CD14-positive monocyte (primary cell): Measurements from ENCODE around the gene CCDC38. TPM values are rescaled to one million over a fixed set of nuclear protein-coding genes. Genes with fewer than 3 reads are reported as not detected.

Experiments used
- DNase-seq, 3 donors: peaks; one replicate each; pipeline ENCODE4 v3.0.0-alpha.2; 2011 to 2022
- H2AFZ ChIP-seq: 2 replicates; pipeline ENCODE4 v1.6.0; 2012; ENCODE audit warnings: mild to moderate bottlenecking, low read depth, low read length, inconsistent platforms; ENCODE audit not compliant: insufficient read depth, poor library complexity, severe bottlenecking
- H3K27ac ChIP-seq, 2 donors: 1 replicate in 1 of 2; 2 replicates in 1 of 2; pipeline ENCODE4 v1.5.1; 2012 to 2013; ENCODE audit warnings: low read length in 2 of 2, control low read depth in 1 of 2, inconsistent platforms in 1 of 2, low read depth in 1 of 2, mild to moderate bottlenecking in 1 of 2
- H3K27me3 ChIP-seq, 2 donors: one replicate each; pipeline versions ENCODE4 v1.6.0 to v1.6.1; 2011 to 2013; ENCODE audit warnings: low read length in 2 of 2; ENCODE audit not compliant: control insufficient read depth in 2 of 2, insufficient read depth in 2 of 2
- H3K36me3 ChIP-seq, 2 donors: replicated peaks in 1 of 2; 1 replicate in 1 of 2; 2 replicates in 1 of 2; pipeline versions ENCODE4 v1.5.1 to v1.6.1; 2012 to 2013; ENCODE audit warnings: low read length in 2 of 2, control low read depth in 1 of 2, inconsistent platforms in 1 of 2, mild to moderate bottlenecking in 1 of 2; ENCODE audit not compliant: insufficient read depth in 2 of 2, control insufficient read depth in 1 of 2
- H3K4me1 ChIP-seq, 2 donors: 1 replicate in 1 of 2; 2 replicates in 1 of 2; pipeline versions ENCODE4 v1.5.1 to v1.6.1; 2012 to 2013; ENCODE audit warnings: low read length in 2 of 2, control low read depth in 1 of 2, inconsistent platforms in 1 of 2, mild to moderate bottlenecking in 1 of 2, moderate library complexity in 1 of 2; ENCODE audit not compliant: insufficient read depth in 2 of 2, control insufficient read depth in 1 of 2
- H3K4me2 ChIP-seq: replicated peaks from 2 replicates; pipeline ENCODE3; 2012; ENCODE audit warnings: low read length, moderate library complexity, mild to moderate bottlenecking; ENCODE audit not compliant: poor library complexity, severe bottlenecking; ENCODE audit errors: extremely low read depth
- H3K4me3 ChIP-seq, 3 experiments: fragments of 200-600 bp in 1 of 3; sonication (generic) in 1 of 3; replicated peaks in 1 of 3; 1 replicate in 2 of 3; 2 replicates in 1 of 3; pipeline ENCODE4 v1.5.1; 2011 to 2013; ENCODE audit warnings: low read length in 3 of 3, mild to moderate bottlenecking in 3 of 3, control low read depth in 2 of 3, low read depth in 2 of 3, inconsistent platforms in 1 of 3, moderate library complexity in 1 of 3
- H3K79me2 ChIP-seq: 2 replicates; pipeline ENCODE4 v1.6.0; 2012; ENCODE audit warnings: mild to moderate bottlenecking, control low read depth, inconsistent platforms, low read length, moderate library complexity; ENCODE audit not compliant: insufficient read depth
- H3K9ac ChIP-seq: 2 replicates; pipeline ENCODE4 v1.6.0; 2017; ENCODE audit warnings: low read length, mild to moderate bottlenecking; ENCODE audit not compliant: insufficient read depth, poor library complexity, severe bottlenecking
- H3K9me3 ChIP-seq, 2 donors: replicated peaks in 1 of 2; 1 replicate in 1 of 2; 2 replicates in 1 of 2; pipeline versions ENCODE4 v1.5.1 to v1.6.1; 2012 to 2013; ENCODE audit warnings: low read length in 2 of 2, control low read depth in 1 of 2; ENCODE audit not compliant: control insufficient read depth in 1 of 2, insufficient read depth in 1 of 2
- H4K20me1 ChIP-seq: 2 replicates; pipeline ENCODE4 v1.6.0; 2012; ENCODE audit warnings: mild to moderate bottlenecking, low read length, control low read depth, moderate library complexity; ENCODE audit not compliant: insufficient read depth
- H3K27ac Mint-ChIP-seq, 7 donors: one replicate each; pipeline ENCODE4 v1.8.0; 2020; ENCODE audit warnings: mild to moderate bottlenecking in 7 of 7, mixed read lengths in 7 of 7, moderate library complexity in 6 of 7, inconsistent platforms in 2 of 7
- H3K27me3 Mint-ChIP-seq, 3 donors: one replicate each; pipeline ENCODE4 v1.8.0; 2021 to 2022; ENCODE audit warnings: low read depth in 3 of 3, mild to moderate bottlenecking in 3 of 3, mixed read lengths in 3 of 3, moderate library complexity in 3 of 3, inconsistent platforms in 1 of 3
- H3K36me3 Mint-ChIP-seq, 2 donors: one replicate each; pipeline ENCODE4 v1.8.0; 2020; ENCODE audit warnings: mixed read lengths in 2 of 2, inconsistent platforms in 1 of 2, mild to moderate bottlenecking in 1 of 2
- H3K4me1 Mint-ChIP-seq: one replicate; pipeline ENCODE4 v1.8.0; 2020; ENCODE audit warnings: mild to moderate bottlenecking, mixed read lengths
- H3K4me3 Mint-ChIP-seq, 2 donors: one replicate each; pipeline ENCODE4 v1.8.0; 2020; ENCODE audit warnings: mild to moderate bottlenecking in 2 of 2, mixed read lengths in 2 of 2, moderate library complexity in 1 of 2
- H3K9me3 Mint-ChIP-seq, 7 donors: one replicate each; pipeline ENCODE4 v1.8.0; 2020 to 2022; ENCODE audit warnings: mixed read lengths in 7 of 7, mild to moderate bottlenecking in 6 of 7, moderate library complexity in 6 of 7, inconsistent platforms in 2 of 7
- CTCF ChIP-seq: fragments of 200-600 bp; IDR thresholded peaks from one replicate; pipeline ENCODE4 v1.8.0; 2022; ENCODE audit warnings: antibody characterized with exemption, mild to moderate bottlenecking
- WGBS: methylation state at CpG from one replicate; pipeline ENCODE4 v1.1.5; 2013; ENCODE audit warnings: missing lambda C conversion rate; ENCODE audit not compliant: insufficient coverage; 5-methylcytosine and 5-hydroxymethylcytosine counted together
- intact Hi-C, 2 donors: fragments of 100-400 bp; cut with micrococcal nuclease; formaldehyde crosslinking; loops; one replicate each; pipeline versions ENCODE4 v1.15.0 to v1.15.1; 2023
- polyA plus RNA-seq, 3 donors: library from polyadenylated mRNA; depleted of rRNA in 1 of 3; unstranded in 2 of 3; stranded (reverse) in 1 of 3; fragments of 300-500 nt in 2 of 3; fragments of >200 nt in 1 of 3; fragmentation: Illumina TruSeq in 2 of 3; gene quantifications; 1 replicate in 2 of 3; 2 replicates in 1 of 3; pipeline ENCODE4 v1.2.3, GENCODE V29; 2012 to 2021

The CCDC38 gene
- polyA plus RNA-seq, 3 donors, result not detected

GRCh38 chr12:95986635-95987570, 44.5 kb upstream of the CCDC38 start:
- Mint-ChIP-seq H3K9me3 (no peaks in the 10 kb centered on the region), H3K27ac (peak overlapping the region in 3 of 7 donors; percentile 3 to 42 (median 5)), H3K4me1 (peaks cover 7% of the 10 kb centered on the region), H3K27me3 (no peaks in the 10 kb centered on the region), H3K36me3 (peaks cover 68 to 90% of the 10 kb centered on the region in 2 donors), H3K4me3 (no peak overlapping the region)
- Histone ChIP-seq H3K27ac (no peak overlapping the region), H3K79me2 (no peaks in the 10 kb centered on the region), H3K36me3 (peaks cover 75 to 99% of the 10 kb centered on the region in 2 donors), H3K4me2 (no peak overlapping the region), H3K9me3 (no peaks in the 10 kb centered on the region), H3K27me3 (no peaks in the 10 kb centered on the region), H3K9ac (no peak overlapping the region), H4K20me1 (no peaks in the 10 kb centered on the region), H3K4me1 (no peaks in the 10 kb centered on the region), H2AFZ (no peak overlapping the region), H3K4me3 (no peak overlapping the region)
- TF ChIP-seq CTCF, result no peak
- DNase-seq, result no peak
- 100% methylated on average over 5 of the region's 14 CpGs for WGBS
- intact Hi-C loops, result no loop called here

GRCh38 chr12:95984682-95985081, 42.3 kb upstream of the CCDC38 start:
- no CpG with 5 or more reads among the region's 1 CpG for WGBS

More at GRCh38 chr12:95984682-95985081, 42.3 kb upstream of the CCDC38 start:
- H4K20me1 ChIP-seq, result no peaks in the 10 kb centered on the region
- H3K9me3 Mint-ChIP-seq, result no peaks in the 10 kb centered on the region
- DNase-seq, result no peak
- no peak overlapping the region for H2AFZ ChIP-seq
- no peaks in the 10 kb centered on the region for H3K27me3 Mint-ChIP-seq
- H3K27ac Mint-ChIP-seq, result no peak overlapping the region
- H3K4me3 Mint-ChIP-seq, result no peak overlapping the region
- intact Hi-C loops, result no loop called here
- no peak overlapping the region for H3K4me3 ChIP-seq
- no peak for TF ChIP-seq CTCF
- no peaks in the 10 kb centered on the region for H3K9me3 ChIP-seq
- peaks cover 79 to 100% of the 10 kb centered on the region in 2 donors for H3K36me3 ChIP-seq
- H3K4me1 Mint-ChIP-seq, result peaks cover 4% of the 10 kb centered on the region
- no peak overlapping the region for H3K4me2 ChIP-seq
- H3K27ac ChIP-seq, result no peak overlapping the region
- H3K36me3 Mint-ChIP-seq, result peaks cover 71 to 96% of the 10 kb centered on the region in 2 donors
- H3K27me3 ChIP-seq, result no peaks in the 10 kb centered on the region
- H3K4me1 ChIP-seq, result no peaks in the 10 kb centered on the region
- H3K79me2 ChIP-seq, result no peaks in the 10 kb centered on the region
- H3K9ac ChIP-seq, result no peak overlapping the region
